Neural progenitor cell (in vitro differentiated cells): ENCODE results near the gene ALAD.

ENCODE experiments used
- EZH2phosphoT487 ChIP-seq: fragments of 200-600 bp; sonication (generic); IDR thresholded peaks from 2 replicates; pipeline ENCODE4 v1.6.1; 2017; ENCODE audit warnings: antibody characterized with exemption
- TF ChIP-seq, protein P1 (sequence below): fragments of 200-600 bp; sonication (generic); IDR thresholded peaks from 2 replicates; pipeline ENCODE4 v1.5.1; 2017; ENCODE audit warnings: antibody characterized with exemption, mild to moderate bottlenecking

DNA sequence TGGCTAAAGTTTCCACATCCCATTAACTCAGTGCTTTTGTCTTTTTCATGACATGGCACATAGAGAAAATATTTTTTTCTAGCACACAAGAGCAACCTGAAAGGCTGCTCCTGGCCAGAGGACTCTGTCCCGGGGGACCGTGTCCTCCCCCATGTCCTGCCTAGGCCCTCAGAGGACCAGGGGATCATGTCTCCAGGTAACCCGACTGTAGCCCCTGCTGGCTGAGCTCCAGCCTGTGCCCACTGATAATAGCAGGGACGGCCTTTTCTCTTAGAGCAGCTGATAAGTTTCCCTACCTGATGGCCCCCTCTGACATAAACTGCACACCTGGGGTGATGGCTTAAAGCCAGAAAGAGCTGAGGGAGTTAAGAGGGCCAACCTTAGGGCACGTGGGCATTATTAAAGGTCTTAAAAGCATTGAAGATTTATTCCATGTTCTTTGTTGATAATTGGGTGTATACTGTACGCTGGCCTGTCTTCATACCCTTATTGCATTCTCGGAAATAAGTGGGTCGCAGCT lies 30.2 kb downstream of the ALAD start:
- TF ChIP-seq, protein P1, sequence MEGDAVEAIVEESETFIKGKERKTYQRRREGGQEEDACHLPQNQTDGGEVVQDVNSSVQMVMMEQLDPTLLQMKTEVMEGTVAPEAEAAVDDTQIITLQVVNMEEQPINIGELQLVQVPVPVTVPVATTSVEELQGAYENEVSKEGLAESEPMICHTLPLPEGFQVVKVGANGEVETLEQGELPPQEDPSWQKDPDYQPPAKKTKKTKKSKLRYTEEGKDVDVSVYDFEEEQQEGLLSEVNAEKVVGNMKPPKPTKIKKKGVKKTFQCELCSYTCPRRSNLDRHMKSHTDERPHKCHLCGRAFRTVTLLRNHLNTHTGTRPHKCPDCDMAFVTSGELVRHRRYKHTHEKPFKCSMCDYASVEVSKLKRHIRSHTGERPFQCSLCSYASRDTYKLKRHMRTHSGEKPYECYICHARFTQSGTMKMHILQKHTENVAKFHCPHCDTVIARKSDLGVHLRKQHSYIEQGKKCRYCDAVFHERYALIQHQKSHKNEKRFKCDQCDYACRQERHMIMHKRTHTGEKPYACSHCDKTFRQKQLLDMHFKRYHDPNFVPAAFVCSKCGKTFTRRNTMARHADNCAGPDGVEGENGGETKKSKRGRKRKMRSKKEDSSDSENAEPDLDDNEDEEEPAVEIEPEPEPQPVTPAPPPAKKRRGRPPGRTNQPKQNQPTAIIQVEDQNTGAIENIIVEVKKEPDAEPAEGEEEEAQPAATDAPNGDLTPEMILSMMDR: no peak
- TF ChIP-seq EZH2phosphoT487: no peak
